Glomerular visceral epithelial cell (primary cell): ENCODE measurements around the gene DIP2C.
A peak's percentile ranks its signal among the peaks of the same experiment; 100 is the strongest.
"Not testable (repeated sequence)": the region's sequence is repeated elsewhere in the genome, so short reads cannot be mapped to it uniquely, and the experiment has no call there.

ENCODE experiments used
- DNase-seq: peaks from one replicate; pipeline ENCODE4 v3.0.0-alpha.2; 2016; ENCODE audit errors: extremely low spot score

The DIP2C gene

GRCh38 chr10:375815-376505, 313.5 kb downstream of the DIP2C start:
- DNase-seq = no peak

GRCh38 chr10:374354-374753, 315.1 kb downstream of the DIP2C start:
- peak; percentile 10 for DNase-seq

GRCh38 chr10:373526-374309, 315.8 kb downstream of the DIP2C start:
- peak; percentile 86 for DNase-seq

- peak; percentile 36 for DNase-seq
Measured at GRCh38 chr10:373015-373414, 316.5 kb downstream of the DIP2C start.

GRCh38 chr10:372566-372965, 316.9 kb downstream of the DIP2C start:
- DNase-seq = no peak

GRCh38 chr10:371515-371914, 318.0 kb downstream of the DIP2C start:
- DNase-seq = no peak

GRCh38 chr10:370449-370825, 319.0 kb downstream of the DIP2C start:
- DNase-seq = no peak

GRCh38 chr10:369684-370448, 319.6 kb downstream of the DIP2C start:
- peak; percentile 8 for DNase-seq

GRCh38 chr10:369221-369683, 320.2 kb downstream of the DIP2C start:
- DNase-seq = no peak

GRCh38 chr10:368579-369220, 320.8 kb downstream of the DIP2C start:
- DNase-seq = no peak

- not testable (repeated sequence) for DNase-seq
Measured at GRCh38 chr10:368107-368506, 321.4 kb downstream of the DIP2C start.

- DNase-seq = no peak
Measured at GRCh38 chr10:367636-368035, 321.8 kb downstream of the DIP2C start.

GRCh38 chr10:366186-366585, 323.3 kb downstream of the DIP2C start:
- DNase-seq = no peak

GRCh38 chr10:364267-364775, 325.1 kb downstream of the DIP2C start:
- no peak for DNase-seq

- no peak for DNase-seq
Measured at GRCh38 chr10:363152-363551, 326.3 kb downstream of the DIP2C start.

- DNase-seq = no peak
Measured at GRCh38 chr10:361203-362081, 328.0 kb downstream of the DIP2C start.

GRCh38 chr10:360653-361052, 328.8 kb downstream of the DIP2C start:
- DNase-seq = no peak

GRCh38 chr10:359762-360161, 329.7 kb downstream of the DIP2C start:
- no peak for DNase-seq

- DNase-seq = no peak
Measured at GRCh38 chr10:359093-359492, 330.4 kb downstream of the DIP2C start.

GRCh38 chr10:357201-357950, 332.1 kb downstream of the DIP2C start:
- DNase-seq = no peak
